ENCODE data around the gene LIPA.
"Not testable (repeated sequence)": the region's sequence is repeated elsewhere in the genome, so short reads cannot be mapped to it uniquely, and the experiment has no call there.

LIPA gene

GRCh38 chr10:89197473-89197872 is 54.1 kb downstream of the LIPA start:
- Histone ChIP-seq H3K79me2 (ENCODE audit: insufficient read depth, low read depth) (no peaks in the 10 kb centered on the region), H3K27ac (no peak overlapping the region), H4K20me1 (ENCODE audit: insufficient read depth) (no peaks in the 10 kb centered on the region), H3K4me2 (no peak overlapping the region), H3K36me3 (ENCODE audit: insufficient read depth) (no peaks in the 10 kb centered on the region), H3K4me3 (IDR thresholded peaks at IDR 0.05; ENCODE audit: insufficient read depth, low read depth, low read length) (no peak overlapping the region), H2AFZ (ENCODE audit: low read depth) (no peak overlapping the region), H3K9ac (no peak overlapping the region), H3K4me1 (ENCODE audit: low read depth, poor library complexity, severe bottlenecking) (peaks cover 11% of the 10 kb centered on the region), H3K27me3 (ENCODE audit: insufficient read depth, low read depth) (no peaks in the 10 kb centered on the region)
- no peak for TF ChIP-seq CTCF (conservative IDR thresholded peaks at IDR 0.05; ENCODE audit: low read depth, low read length)

- H3K27ac ChIP-seq; H2AFZ ChIP-seq (ENCODE audit: low read depth); H3K4me2 ChIP-seq; H3K9ac ChIP-seq; H3K79me2 ChIP-seq (ENCODE audit: insufficient read depth, low read depth); H3K4me3 ChIP-seq (IDR thresholded peaks at IDR 0.05; ENCODE audit: insufficient read depth, low read depth, low read length); H3K36me3 ChIP-seq (ENCODE audit: insufficient read depth); H4K20me1 ChIP-seq (ENCODE audit: insufficient read depth); H3K27me3 ChIP-seq (ENCODE audit: insufficient read depth, low read depth): not testable (repeated sequence)
- peaks cover 11% of the 10 kb centered on the region for H3K4me1 ChIP-seq (ENCODE audit: low read depth, poor library complexity, severe bottlenecking)
These were observed 60.3 kb downstream of the LIPA start for GRCh38 chr10:89191301-89191700.

- Histone ChIP-seq H3K27ac (no peak overlapping the region), H3K27me3 (ENCODE audit: insufficient read depth, low read depth) (no peaks in the 10 kb centered on the region), H3K9ac (no peak overlapping the region), H2AFZ (ENCODE audit: low read depth) (no peak overlapping the region), H3K4me1 (ENCODE audit: low read depth, poor library complexity, severe bottlenecking) (peaks cover 11% of the 10 kb centered on the region), H3K36me3 (ENCODE audit: insufficient read depth) (no peaks in the 10 kb centered on the region), H3K79me2 (ENCODE audit: insufficient read depth, low read depth) (no peaks in the 10 kb centered on the region), H4K20me1 (ENCODE audit: insufficient read depth) (no peaks in the 10 kb centered on the region), H3K4me2 (no peak overlapping the region), H3K4me3 (IDR thresholded peaks at IDR 0.05; ENCODE audit: insufficient read depth, low read depth, low read length) (no peak overlapping the region)
- no peak for TF ChIP-seq CTCF (conservative IDR thresholded peaks at IDR 0.05; ENCODE audit: low read depth, low read length)
These were observed 62.3 kb downstream of the LIPA start for GRCh38 chr10:89189211-89189734.

GRCh38 chr10:89185658-89186057 is 65.9 kb downstream of the LIPA start:
- no peaks in the 10 kb centered on the region for H4K20me1 ChIP-seq (ENCODE audit: insufficient read depth)
- no peaks in the 10 kb centered on the region for H3K36me3 ChIP-seq (ENCODE audit: insufficient read depth)
- H2AFZ ChIP-seq (ENCODE audit: low read depth) = no peak overlapping the region
- no peak overlapping the region for H3K9ac ChIP-seq
- no peaks in the 10 kb centered on the region for H3K4me1 ChIP-seq (ENCODE audit: low read depth, poor library complexity, severe bottlenecking)
- H3K27ac ChIP-seq = no peak overlapping the region
- no peak overlapping the region for H3K4me3 ChIP-seq (IDR thresholded peaks at IDR 0.05; ENCODE audit: insufficient read depth, low read depth, low read length)
- no peaks in the 10 kb centered on the region for H3K79me2 ChIP-seq (ENCODE audit: insufficient read depth, low read depth)
- TF ChIP-seq CTCF (conservative IDR thresholded peaks at IDR 0.05; ENCODE audit: low read depth, low read length) = no peak
- H3K27me3 ChIP-seq (ENCODE audit: insufficient read depth, low read depth) = no peaks in the 10 kb centered on the region
- H3K4me2 ChIP-seq = no peak overlapping the region

- no peak for TF ChIP-seq CTCF (conservative IDR thresholded peaks at IDR 0.05; ENCODE audit: low read depth, low read length)
- Histone ChIP-seq H3K27me3 (ENCODE audit: insufficient read depth, low read depth) (no peaks in the 10 kb centered on the region), H3K4me1 (ENCODE audit: low read depth, poor library complexity, severe bottlenecking) (no peaks in the 10 kb centered on the region), H3K36me3 (ENCODE audit: insufficient read depth) (no peaks in the 10 kb centered on the region), H4K20me1 (ENCODE audit: insufficient read depth) (no peaks in the 10 kb centered on the region), H3K9ac (no peak overlapping the region), H2AFZ (ENCODE audit: low read depth) (no peak overlapping the region), H3K27ac (no peak overlapping the region), H3K79me2 (ENCODE audit: insufficient read depth, low read depth) (no peaks in the 10 kb centered on the region), H3K4me2 (no peak overlapping the region), H3K4me3 (IDR thresholded peaks at IDR 0.05; ENCODE audit: insufficient read depth, low read depth, low read length) (no peak overlapping the region)
These were observed 66.9 kb downstream of the LIPA start for GRCh38 chr10:89184638-89185037.
